GM12864 (cell line): ENCODE results near the gene ANKRD63.

Source experiments
- DNase-seq: peaks from one replicate; pipeline ENCODE4 v3.0.0-alpha.2; 2011; ENCODE audit warnings: low read depth
- H3K4me3 ChIP-seq: 2 replicates; pipeline ENCODE4 v1.5.1; 2011; ENCODE audit warnings: mild to moderate bottlenecking, low read depth, low read length, control low read depth
- TF ChIP-seq, protein P1 (sequence below): IDR thresholded peaks from 2 replicates; pipeline ENCODE4 v1.5.1; 2011; ENCODE audit warnings: low read depth, mild to moderate bottlenecking, moderate library complexity, low read length, control low read depth, inconsistent platforms; ENCODE audit errors: missing control alignments

Gene ANKRD63

DNA sequence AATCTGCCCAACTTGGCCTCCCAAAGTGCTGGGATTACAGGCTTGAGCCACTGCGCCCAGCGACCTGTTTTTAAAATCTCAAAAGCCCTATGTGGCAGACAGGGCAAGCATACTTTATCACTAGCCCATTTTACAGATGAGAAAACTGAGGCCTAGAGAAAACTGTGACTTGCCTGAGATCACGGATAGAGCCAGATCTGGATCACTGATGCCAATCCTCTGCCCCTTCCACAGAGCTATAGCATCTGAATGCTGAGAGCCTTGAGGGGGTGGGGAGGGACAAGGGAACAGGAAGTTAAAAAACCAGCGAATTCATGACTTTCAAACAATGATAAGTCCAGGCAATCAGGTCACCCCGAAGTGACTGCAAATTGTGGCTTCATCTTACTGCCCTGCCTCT lies 7.3 kb downstream of the ANKRD63 start:
- no peak overlapping the region for H3K4me3 ChIP-seq
- DNase-seq, result no peak
- TF ChIP-seq, protein P1, sequence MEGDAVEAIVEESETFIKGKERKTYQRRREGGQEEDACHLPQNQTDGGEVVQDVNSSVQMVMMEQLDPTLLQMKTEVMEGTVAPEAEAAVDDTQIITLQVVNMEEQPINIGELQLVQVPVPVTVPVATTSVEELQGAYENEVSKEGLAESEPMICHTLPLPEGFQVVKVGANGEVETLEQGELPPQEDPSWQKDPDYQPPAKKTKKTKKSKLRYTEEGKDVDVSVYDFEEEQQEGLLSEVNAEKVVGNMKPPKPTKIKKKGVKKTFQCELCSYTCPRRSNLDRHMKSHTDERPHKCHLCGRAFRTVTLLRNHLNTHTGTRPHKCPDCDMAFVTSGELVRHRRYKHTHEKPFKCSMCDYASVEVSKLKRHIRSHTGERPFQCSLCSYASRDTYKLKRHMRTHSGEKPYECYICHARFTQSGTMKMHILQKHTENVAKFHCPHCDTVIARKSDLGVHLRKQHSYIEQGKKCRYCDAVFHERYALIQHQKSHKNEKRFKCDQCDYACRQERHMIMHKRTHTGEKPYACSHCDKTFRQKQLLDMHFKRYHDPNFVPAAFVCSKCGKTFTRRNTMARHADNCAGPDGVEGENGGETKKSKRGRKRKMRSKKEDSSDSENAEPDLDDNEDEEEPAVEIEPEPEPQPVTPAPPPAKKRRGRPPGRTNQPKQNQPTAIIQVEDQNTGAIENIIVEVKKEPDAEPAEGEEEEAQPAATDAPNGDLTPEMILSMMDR, result no peak

DNA sequence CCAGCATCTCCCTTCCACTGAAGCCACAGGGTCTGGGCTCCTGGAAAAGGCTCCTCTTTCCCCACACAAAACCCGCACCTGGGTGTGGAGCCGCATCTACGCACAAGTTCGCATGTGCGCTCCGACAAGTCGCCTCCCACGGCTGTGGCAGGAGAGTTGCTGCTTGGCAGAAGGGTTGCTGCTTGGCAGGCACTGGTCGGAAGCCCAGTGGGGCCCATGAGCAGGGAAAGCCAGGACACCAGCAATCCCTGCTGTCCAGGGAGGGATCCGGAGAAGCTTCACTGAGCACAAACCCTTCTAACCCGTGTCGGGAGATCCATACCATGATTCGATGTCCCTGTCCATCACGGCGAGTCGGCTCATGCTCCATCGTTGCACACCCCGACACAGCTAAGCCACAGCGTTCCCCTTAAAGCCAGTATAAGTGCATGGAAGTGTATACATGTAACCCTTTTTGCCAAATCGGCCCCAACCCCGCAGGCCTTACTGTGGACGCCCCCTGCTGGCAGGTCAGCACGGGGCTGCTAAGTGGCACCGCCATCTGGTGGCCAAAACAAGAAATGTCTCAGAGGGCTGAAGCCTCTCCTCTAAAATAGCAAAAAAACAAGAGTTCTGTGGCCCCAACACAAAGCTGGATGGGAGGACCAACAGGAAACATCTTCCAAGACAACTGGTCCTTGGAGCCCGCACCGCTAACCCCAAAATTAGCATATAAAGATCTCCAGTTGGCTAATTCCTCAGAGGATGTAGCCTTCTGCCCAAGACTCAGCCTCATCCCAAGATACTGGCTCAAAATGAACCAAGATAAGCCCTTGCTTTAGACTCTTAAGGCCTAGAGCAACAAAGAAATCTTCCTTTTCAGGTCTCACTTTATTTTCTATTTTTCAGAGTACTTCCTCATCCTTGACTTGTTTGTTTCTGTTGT lies 8.3 kb downstream of the ANKRD63 start:
- H3K4me3 ChIP-seq, result no peak overlapping the region
- TF ChIP-seq, protein P1, result peak; percentile 100
- peak; percentile 49 for DNase-seq

DNA sequence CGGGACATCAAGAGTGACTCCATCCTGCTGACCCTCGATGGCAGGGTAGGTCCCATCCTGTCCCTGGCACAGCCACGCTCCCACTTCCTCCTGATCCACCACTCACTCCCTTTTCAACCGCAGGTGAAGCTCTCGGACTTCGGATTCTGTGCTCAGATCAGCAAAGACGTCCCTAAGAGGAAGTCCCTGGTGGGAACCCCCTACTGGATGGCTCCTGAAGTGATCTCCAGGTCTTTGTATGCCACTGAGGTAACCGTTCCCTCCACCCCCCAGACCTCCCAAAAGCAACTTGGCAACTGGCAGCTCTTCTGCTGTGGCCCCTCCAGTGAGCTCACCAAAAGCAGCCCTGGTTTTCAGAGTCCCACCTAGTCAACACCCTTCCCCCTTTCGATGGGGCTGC lies 9.4 kb downstream of the ANKRD63 start:
- no peak for DNase-seq
- H3K4me3 ChIP-seq, result no peak overlapping the region
- TF ChIP-seq, protein P1, result no peak

DNA sequence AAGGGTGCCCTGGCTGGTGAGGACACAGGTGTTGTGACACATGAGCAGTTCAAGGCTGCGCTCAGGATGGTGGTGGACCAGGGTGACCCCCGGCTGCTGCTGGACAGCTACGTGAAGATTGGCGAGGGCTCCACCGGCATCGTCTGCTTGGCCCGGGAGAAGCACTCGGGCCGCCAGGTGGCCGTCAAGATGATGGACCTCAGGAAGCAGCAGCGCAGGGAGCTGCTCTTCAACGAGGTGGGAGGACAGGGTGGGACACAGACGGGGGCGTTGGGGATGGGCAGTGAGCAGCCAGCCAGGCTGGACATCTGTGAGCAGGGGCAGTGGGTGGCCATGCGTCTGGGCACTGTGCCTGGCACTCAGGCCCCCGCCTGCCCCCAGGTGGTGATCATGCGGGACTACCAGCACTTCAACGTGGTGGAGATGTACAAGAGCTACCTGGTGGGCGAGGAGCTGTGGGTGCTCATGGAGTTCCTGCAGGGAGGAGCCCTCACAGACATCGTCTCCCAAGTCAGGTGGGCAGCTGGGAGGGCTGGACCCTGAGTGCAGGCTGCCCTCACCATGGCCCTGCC lies 10.3 kb downstream of the ANKRD63 start:
- H3K4me3 ChIP-seq, result no peak overlapping the region
- DNase-seq, result no peak
- TF ChIP-seq, protein P1, result peak; percentile 59

DNA sequence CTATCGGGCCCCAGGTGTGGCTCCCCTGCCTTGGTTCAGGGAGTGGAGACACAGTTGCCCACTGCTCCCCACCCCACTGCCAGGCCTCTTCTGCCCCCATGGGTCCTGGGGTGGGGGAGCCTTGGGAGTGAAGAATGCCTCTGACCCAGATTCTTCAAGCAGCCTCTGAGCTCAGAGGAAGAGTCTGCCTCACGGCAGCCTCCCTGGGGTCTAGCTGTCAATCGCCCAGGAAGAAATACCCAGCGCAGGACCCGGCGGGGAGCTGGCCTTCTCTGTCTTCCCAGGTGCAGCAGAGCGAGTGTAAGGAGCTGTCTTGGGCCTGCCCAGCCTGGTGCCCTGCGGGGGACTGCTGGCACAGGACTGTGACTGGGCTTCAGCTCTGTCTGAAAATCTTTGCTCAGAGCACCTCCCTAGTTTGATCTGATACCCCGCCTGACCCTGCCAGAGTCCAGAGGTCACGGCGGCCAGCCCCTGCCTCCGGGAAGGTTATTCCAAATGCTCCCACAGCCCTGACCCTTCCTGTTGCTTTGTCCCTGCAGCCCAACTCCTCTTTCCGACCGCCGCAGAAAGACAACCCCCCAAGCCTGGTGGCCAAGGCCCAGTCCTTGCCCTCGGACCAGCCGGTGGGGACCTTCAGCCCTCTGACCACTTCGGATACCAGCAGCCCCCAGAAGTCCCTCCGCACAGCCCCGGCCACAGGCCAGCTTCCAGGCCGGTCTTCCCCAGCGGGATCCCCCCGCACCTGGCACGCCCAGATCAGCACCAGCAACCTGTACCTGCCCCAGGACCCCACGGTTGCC lies 11.0 kb downstream of the ANKRD63 start:
- TF ChIP-seq, protein P1, result no peak
- no peak overlapping the region for H3K4me3 ChIP-seq
- DNase-seq, result no peak

DNA sequence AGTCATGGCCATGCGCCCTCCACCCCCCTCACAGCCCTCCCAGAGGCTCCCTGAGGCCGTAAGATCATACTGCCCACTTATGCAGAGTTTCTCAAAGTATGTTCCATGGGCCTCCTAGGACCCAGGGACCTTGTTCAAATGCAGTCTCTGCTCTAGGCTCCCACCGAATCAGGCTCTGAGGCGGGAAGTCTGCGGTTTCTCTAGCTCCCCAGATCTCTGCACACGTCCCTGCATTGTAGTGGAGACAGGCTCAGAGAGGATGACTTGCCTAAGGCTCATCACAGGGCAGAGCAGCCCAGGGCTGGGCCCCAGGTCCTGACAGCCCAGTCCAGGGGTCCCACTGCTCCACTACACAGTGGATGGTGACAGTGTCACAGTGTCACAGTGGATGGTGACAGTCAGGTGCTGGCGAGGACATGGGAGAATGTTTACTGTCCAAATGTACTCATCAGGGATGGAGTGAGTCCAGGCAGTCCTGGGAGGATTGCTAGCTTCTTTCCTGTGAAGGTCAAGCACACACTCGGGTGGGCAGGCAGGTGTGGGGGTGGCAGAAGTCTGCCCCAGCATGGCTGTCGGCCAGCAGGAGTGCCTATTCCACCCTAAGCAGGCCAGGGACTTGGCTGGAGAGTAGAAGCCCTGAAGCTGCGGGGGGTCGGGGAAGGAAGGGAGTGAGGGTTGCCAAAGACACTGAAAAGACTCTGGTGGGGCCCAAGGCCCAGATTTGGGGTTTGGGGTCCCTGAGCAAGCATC lies 12.4 kb downstream of the ANKRD63 start:
- no peak for DNase-seq
- TF ChIP-seq, protein P1, result no peak
- H3K4me3 ChIP-seq, result no peak overlapping the region
